NCI-H748 treated with DMSO at 0.1 percent for 48 hours (cell line): Measurements from ENCODE around the gene ELK4.

ENCODE experiments used
- DNase-seq: peaks from one replicate; lab custom pipeline; 2025; lab: John Stamatoyannopoulos, UW

Gene ELK4

DNA sequence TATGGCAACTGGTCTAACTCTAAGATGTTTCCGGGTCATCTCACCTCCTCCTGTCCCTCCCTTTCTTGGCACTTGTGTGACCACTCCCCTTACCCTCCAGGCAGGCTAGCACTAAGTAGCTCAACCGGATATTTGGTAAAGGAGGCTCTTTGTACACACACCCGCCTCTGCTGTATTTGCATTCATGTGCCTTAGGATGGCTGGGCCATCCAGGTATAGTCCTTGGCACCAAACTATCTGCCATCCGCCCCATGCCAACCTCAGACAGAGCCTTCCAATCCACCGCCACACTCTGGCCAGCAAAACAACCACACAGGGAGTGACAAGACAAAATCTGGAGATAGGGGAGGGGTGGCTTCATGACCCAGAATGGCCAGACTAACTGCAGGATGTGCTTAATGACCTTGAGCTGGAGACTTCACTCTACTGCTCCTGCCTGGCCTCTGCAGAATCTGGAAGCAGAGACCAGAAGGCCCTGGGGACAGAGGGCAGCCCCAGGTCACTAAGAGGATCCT, 67.8 kb downstream of the ELK4 start:
- DNase-seq = no peak

DNA sequence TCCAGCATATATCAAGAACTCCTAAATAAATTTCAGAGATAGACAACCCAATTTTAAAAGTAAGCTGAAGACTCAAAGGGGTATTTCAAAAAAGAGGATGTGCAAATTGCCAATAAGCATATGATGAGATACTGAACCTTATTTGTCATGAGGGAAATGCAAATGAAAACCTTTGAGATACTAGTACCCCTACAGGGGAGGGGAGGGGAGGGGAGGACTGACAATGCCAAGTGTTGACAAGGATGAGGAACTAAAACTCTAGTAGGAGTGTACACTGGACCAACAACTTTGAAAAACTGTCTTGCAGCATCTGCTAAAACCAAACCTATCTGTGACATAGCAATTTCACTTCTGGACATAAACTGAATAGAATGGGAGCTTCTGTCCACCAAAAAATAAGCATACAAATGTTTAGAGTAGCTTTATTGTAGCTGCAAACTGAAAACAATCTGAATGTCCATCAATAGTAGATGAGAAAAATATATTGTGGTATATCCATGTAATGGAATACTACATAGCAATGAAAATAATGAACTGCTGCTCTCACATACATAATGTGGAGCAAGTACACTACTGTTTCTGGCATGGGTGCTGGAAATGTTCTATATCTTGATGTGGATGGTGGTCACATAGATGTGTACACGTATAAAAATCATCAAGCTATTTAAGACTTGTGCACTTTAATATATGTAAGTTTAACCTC, 70.2 kb downstream of the ELK4 start:
- no peak for DNase-seq
